RWPE1 (cell line): ENCODE data around the gene TCTN2.

Experiments used
- CTCF ChIA-PET: fragments of 350-600 bp; sonication (Branson Sonifier 250); formaldehyde crosslinking; extraction: SDS; loops from one replicate; lab custom pipeline; 2021; lab: Yijun Ruan, JAX
- POLR2A ChIA-PET: fragments of 400-600 bp; formaldehyde crosslinking; extraction: SDS; loops from one replicate; lab custom pipeline; 2020; ENCODE audit warnings: antibody characterized with exemption; ENCODE audit not compliant: low non-redundant PET; lab: Yijun Ruan, JAX
- DNase-seq: peaks from one replicate; pipeline ENCODE4 v3.0.0; 2012; ENCODE audit warnings: low spot score
- H3K27ac ChIP-seq: fragments of 450-650 bp; 2 replicates; pipeline ENCODE4 v1.5.1; 2017
- TF ChIP-seq, protein P1 (sequence below): fragments of 450-650 bp; conservative IDR thresholded peaks from 2 replicates; pipeline ENCODE4 v1.5.1; 2017; ENCODE audit warnings: low read depth, mild to moderate bottlenecking

The TCTN2 gene

DNA sequence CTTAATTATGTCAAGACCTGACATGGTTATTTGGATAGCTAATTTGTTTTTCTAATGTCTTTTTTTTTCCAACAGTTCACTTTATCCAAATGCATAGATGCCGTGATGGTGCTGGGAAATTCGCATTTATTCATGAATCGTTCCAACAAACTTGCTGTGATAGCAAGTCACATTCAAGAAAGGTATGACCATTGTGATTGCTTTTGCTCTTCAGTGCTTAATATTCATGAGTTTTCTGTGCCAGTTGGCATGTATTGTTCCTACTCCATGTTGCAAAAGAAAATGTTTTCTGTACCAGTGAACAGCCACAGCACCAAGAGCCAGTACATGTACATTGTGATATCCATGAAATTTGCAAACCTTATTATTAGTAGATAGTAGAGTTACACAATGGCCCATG is 25.5 kb upstream of the TCTN2 start:
- TF ChIP-seq, protein P1, sequence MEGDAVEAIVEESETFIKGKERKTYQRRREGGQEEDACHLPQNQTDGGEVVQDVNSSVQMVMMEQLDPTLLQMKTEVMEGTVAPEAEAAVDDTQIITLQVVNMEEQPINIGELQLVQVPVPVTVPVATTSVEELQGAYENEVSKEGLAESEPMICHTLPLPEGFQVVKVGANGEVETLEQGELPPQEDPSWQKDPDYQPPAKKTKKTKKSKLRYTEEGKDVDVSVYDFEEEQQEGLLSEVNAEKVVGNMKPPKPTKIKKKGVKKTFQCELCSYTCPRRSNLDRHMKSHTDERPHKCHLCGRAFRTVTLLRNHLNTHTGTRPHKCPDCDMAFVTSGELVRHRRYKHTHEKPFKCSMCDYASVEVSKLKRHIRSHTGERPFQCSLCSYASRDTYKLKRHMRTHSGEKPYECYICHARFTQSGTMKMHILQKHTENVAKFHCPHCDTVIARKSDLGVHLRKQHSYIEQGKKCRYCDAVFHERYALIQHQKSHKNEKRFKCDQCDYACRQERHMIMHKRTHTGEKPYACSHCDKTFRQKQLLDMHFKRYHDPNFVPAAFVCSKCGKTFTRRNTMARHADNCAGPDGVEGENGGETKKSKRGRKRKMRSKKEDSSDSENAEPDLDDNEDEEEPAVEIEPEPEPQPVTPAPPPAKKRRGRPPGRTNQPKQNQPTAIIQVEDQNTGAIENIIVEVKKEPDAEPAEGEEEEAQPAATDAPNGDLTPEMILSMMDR: no peak
- no peak overlapping the region for H3K27ac ChIP-seq
- no peak for DNase-seq
- ChIA-PET CTCF (interaction anchor here (0.7 to 0.8 kb wide), 2 partner anchors 16 to 23 kb away, joined by 4 to 5 read pairs; no protein-coding TSS in a partner anchor), POLR2A (no interaction called here)

DNA sequence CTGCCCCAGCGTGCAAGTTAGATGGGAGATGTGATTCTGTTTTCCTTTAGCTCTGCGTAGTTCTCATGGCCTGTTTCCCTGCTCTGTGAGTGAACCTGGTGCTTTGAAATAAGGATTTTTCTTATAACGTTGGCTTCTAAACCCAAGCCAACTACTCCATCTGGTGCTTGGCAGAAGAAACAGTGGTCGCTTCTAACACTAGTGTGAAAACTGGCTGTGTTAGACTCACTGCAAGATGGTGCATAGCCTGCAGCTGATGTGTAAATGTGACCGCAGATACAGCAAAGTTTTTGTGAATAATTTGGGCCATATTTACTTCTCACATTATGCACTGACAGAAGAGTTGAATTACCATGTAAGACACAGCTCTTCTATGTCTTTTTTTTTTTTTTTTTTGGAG is 25.0 kb upstream of the TCTN2 start:
- TF ChIP-seq, protein P1: no peak
- CTCF ChIA-PET: no interaction called here
- POLR2A ChIA-PET: interaction anchor here (0.5 kb wide), 1 partner anchor 11 kb away, joined by 3 read pairs; no protein-coding TSS in a partner anchor
- H3K27ac ChIP-seq: no peak overlapping the region
- DNase-seq: no peak

DNA sequence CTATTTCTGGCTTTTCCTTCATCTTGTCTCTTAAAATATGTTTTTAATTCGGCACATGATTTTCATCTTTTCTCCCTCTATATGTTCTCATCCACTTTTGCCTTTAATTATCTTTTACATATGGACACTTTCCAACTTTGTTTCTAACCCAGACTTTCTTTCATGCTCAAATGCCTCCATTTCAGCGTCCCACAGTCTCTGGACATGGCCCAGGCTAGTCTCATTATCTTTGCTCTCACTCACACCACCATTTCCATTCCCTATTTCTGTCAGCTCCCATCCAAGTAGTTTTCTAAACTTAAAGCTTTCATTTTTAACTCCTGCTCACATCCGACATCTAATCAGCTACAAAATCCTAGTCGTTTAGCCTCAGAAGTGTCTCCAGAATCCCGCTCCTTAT is 22.5 kb upstream of the TCTN2 start:
- CTCF ChIA-PET: interaction anchor here (0.7 kb wide), 1 partner anchor 9 kb away, joined by 3 read pairs; no protein-coding TSS in a partner anchor
- POLR2A ChIA-PET: no interaction called here
- DNase-seq: no peak
- H3K27ac ChIP-seq: no peak overlapping the region
- TF ChIP-seq, protein P1: no peak

DNA sequence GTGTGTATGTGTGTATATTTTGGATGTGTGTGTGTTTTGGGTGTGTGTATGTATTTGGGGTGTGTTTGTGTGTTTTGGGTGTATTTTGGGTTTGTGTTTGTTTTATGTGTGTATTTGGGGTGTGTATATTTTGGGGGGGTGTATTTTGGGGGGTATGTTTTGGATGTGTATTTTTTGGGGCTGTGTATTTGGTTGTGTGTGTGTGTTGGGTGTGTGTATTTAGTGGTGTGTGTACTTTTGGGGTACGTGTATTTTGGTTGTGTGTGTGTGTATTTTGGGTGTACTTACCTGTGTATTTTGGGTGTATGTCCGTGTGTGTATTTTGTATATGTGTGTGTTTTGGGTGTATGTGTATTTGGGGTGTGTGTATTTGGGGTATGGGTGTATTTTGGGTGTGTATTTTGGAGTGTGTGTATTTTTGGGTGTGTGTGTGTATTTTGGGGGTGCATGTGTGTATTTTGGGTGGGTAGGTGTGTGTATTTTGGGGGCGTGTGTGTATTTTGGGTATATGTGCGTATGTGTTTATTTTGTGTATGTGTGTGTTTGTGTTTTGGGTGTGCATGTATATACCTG is 16.7 kb upstream of the TCTN2 start:
- DNase-seq: no peak
- TF ChIP-seq, protein P1: no peak
- POLR2A ChIA-PET: no interaction called here
- CTCF ChIA-PET: no interaction called here
- H3K27ac ChIP-seq: no peak overlapping the region

DNA sequence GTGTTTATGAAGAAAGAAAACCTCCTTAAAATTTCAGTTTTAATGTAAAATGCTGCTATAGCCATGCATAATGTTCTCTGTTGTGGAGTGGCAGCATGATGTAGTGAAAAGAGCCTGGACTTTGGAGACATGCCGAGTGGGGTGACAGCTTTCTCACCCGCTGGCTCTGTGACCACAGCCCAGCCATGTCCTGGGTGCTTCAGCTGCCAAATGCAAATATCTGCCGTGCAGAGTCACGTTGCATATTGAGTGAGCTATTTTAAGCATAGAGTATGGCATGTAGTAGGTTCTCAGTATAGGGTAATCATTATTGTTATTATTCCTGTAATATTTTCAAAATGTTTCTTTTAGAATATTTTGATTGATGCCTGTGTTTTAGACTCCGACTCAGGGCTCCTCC is 15.5 kb upstream of the TCTN2 start:
- H3K27ac ChIP-seq: no peak overlapping the region
- ChIA-PET POLR2A (no interaction called here), CTCF (no interaction called here)
- no peak for DNase-seq
- TF ChIP-seq, protein P1: no peak

DNA sequence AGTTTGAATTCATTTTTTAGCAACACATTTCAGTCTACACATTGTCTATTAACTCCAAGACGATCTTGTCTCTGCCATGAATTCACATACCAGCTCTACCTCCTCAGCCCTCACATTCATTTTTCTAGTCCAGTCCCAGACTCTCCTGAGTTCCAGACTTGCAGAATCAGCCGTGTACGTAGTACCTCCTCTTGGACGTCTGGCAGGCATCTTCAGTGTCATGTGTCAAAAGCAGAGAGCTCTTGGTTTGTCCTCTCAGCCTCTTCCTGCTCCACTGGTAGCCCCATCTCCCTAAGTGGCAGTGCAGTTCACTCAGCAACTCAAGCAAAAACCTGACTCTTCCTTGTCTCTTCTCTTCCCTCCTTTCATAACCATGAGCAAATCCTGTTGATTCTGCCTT is 14.5 kb upstream of the TCTN2 start:
- CTCF ChIA-PET: interaction anchor here (0.5 to 0.6 kb wide), 2 partner anchors 9 to 65 kb away, joined by 3 to 4 read pairs; no protein-coding TSS in a partner anchor
- no peak for DNase-seq
- H3K27ac ChIP-seq: no peak overlapping the region
- POLR2A ChIA-PET: no interaction called here
- TF ChIP-seq, protein P1: no peak
